Body of pancreas (tissue), 4 donors: ENCODE results near the gene OLFML1.

Experiments used
- CTCF ChIP-seq, 7 experiments: fragments of 450-650 bp in 4 of 7; fragments of 200-600 bp in 3 of 7; sonication (generic) in 3 of 7; IDR thresholded peaks; one replicate each; pipeline ENCODE4 v1.5.1; 2016 to 2019; ENCODE audit warnings: antibody characterized with exemption in 7 of 7
- POLR2A ChIP-seq, 3 donors: fragments of 450-650 bp; IDR thresholded peaks; one replicate each; pipeline ENCODE4 v1.6.1; 2016; ENCODE audit warnings: antibody characterized with exemption in 3 of 3, mild to moderate bottlenecking in 2 of 3

DNA sequence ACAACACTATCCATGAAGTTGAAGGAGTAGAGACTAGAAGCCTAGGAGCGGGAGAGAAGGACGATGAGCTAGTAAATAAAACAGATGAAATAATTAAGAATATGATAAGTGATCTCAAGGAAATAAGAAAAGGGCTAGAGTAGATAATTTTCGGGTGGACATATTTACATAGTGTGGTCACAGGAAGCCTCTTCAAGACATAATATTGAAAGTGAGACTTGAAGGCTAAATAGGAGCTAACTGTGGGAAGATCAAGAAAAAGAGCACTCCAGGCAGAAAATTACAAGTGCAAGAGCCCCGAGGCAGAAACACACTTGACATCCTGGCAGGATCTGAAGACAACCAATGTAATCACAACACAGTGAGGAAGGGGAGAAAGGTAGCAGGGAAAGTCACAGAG, 16.6 kb downstream of the OLFML1 start:
- TF ChIP-seq CTCF (IDR thresholded peaks at IDR 0.05) (no peak), POLR2A (IDR thresholded peaks at IDR 0.05) (no peak)
